Natural killer cell (primary cell): ENCODE results near the gene ZNRF3. TPM values are rescaled to one million over a fixed set of nuclear protein-coding genes. Genes with fewer than 3 reads are reported as not detected.

Experiments
- ATAC-seq, 3 donors: fragments of 150-1000 bp in 2 of 3; fragments of 200-7000 bp in 1 of 3; cut with Tn5 transposase; 1 replicate in 1 of 3; 2 replicates in 2 of 3; pipeline ENCODE4 v1.10.0; 2021; ENCODE audit warnings: mild to moderate bottlenecking in 2 of 3, moderate library complexity in 2 of 3
- DNase-seq, 2 donors: peaks; one replicate each; pipeline versions ENCODE4 v3.0.0 to v3.0.0-alpha.2; 2013 to 2021; ENCODE audit warnings: mixed read lengths in 1 of 2
- H3K27ac ChIP-seq: one replicate; pipeline ENCODE4 v1.5.1; 2013; ENCODE audit warnings: mild to moderate bottlenecking, low read length
- H3K27me3 ChIP-seq: one replicate; pipeline ENCODE4 v1.6.1; 2013; ENCODE audit warnings: low read length; ENCODE audit not compliant: control insufficient read depth, insufficient read depth
- H3K36me3 ChIP-seq: one replicate; pipeline ENCODE4 v1.6.1; 2013; ENCODE audit warnings: low read length; ENCODE audit not compliant: control insufficient read depth, insufficient read depth
- H3K4me1 ChIP-seq: one replicate; pipeline ENCODE4 v1.6.1; 2013; ENCODE audit warnings: low read length; ENCODE audit not compliant: control insufficient read depth, insufficient read depth
- H3K4me3 ChIP-seq: one replicate; pipeline ENCODE4 v1.5.1; 2013; ENCODE audit warnings: low read length
- H3K9me3 ChIP-seq: one replicate; pipeline ENCODE4 v1.6.1; 2013; ENCODE audit warnings: low read length; ENCODE audit not compliant: control insufficient read depth, insufficient read depth
- H3K27ac Mint-ChIP-seq, 2 donors: one replicate each; pipeline ENCODE4 v1.8.0; 2022; ENCODE audit warnings: mild to moderate bottlenecking in 2 of 2, mixed read lengths in 2 of 2, moderate library complexity in 1 of 2
- H3K27me3 Mint-ChIP-seq, 2 donors: one replicate each; pipeline ENCODE4 v1.8.0; 2022; ENCODE audit warnings: low read depth in 2 of 2, mixed read lengths in 2 of 2
- H3K36me3 Mint-ChIP-seq: one replicate; pipeline ENCODE4 v1.8.0; 2022; ENCODE audit warnings: mixed read lengths
- H3K4me1 Mint-ChIP-seq, 2 donors: one replicate each; pipeline ENCODE4 v1.8.0; 2022; ENCODE audit warnings: mixed read lengths in 2 of 2
- H3K4me3 Mint-ChIP-seq: one replicate; pipeline ENCODE4 v1.8.0; 2022; ENCODE audit warnings: mild to moderate bottlenecking, moderate library complexity, mixed read lengths
- H3K9me3 Mint-ChIP-seq, 2 donors: one replicate each; pipeline ENCODE4 v1.8.0; 2022; ENCODE audit warnings: mixed read lengths in 2 of 2
- CTCF ChIP-seq: fragments of 200-600 bp; IDR thresholded peaks from one replicate; pipeline ENCODE4 v1.8.0; 2022; ENCODE audit warnings: antibody characterized with exemption
- WGBS: methylation state at CpG from one replicate; pipeline ENCODE4 v1.1.7; 2013; ENCODE audit warnings: missing lambda C conversion rate; ENCODE audit not compliant: insufficient coverage; 5-methylcytosine and 5-hydroxymethylcytosine counted together
- intact Hi-C: fragments of 100-400 bp; cut with micrococcal nuclease; formaldehyde crosslinking; loops from one replicate; pipeline ENCODE4 v1.14.2; 2022
- total RNA-seq, 4 donors: library from RNA; stranded (reverse); fragments of 120-200 nt in 1 of 4; gene quantifications; one replicate each; pipeline versions ENCODE4 v1.2.3 to v1.2.4, GENCODE V29; 2013 to 2022

Gene ZNRF3
- total RNA-seq, 3 donors from 2014 or later (not counting 1 experiment from before 2014, with no cell fraction given) = 0.23 to 0.34 (median 0.33) TPM

- intact Hi-C loops = no loop called here
- Histone ChIP-seq H3K9me3 (no peaks in the 10 kb centered on the region), H3K4me1 (no peaks in the 10 kb centered on the region), H3K36me3 (no peaks in the 10 kb centered on the region), H3K27me3 (no peaks in the 10 kb centered on the region), H3K27ac (no peak overlapping the region), H3K4me3 (no peak overlapping the region)
- H3K36me3 Mint-ChIP-seq = no peaks in the 10 kb centered on the region
- no peak for TF ChIP-seq CTCF
- no peaks in the 10 kb centered on the region for H3K4me1 Mint-ChIP-seq
- no peak for DNase-seq
- H3K4me3 Mint-ChIP-seq = no peak overlapping the region
- no peak overlapping the region for H3K27ac Mint-ChIP-seq
- H3K27me3 Mint-ChIP-seq = peaks cover 11 to 26% of the 10 kb centered on the region in 2 donors
- WGBS = 100% methylated on average over 2 of the region's 2 CpGs
- no peaks in the 10 kb centered on the region for H3K9me3 Mint-ChIP-seq
- no peak for ATAC-seq
Observed at GRCh38 chr22:29098296-29098695, 214.9 kb downstream of the ZNRF3 start.

GRCh38 chr22:29102300-29102699, 218.9 kb downstream of the ZNRF3 start:
- Histone ChIP-seq H3K27me3 (no peaks in the 10 kb centered on the region), H3K36me3 (no peaks in the 10 kb centered on the region), H3K27ac (no peak overlapping the region), H3K9me3 (no peaks in the 10 kb centered on the region), H3K4me1 (no peaks in the 10 kb centered on the region), H3K4me3 (no peak overlapping the region)
- DNase-seq = no peak
- WGBS = 96% methylated on average over 2 of the region's 2 CpGs
- no peaks in the 10 kb centered on the region for H3K4me1 Mint-ChIP-seq
- H3K27me3 Mint-ChIP-seq = peaks cover 2 to 6% of the 10 kb centered on the region in 2 donors
- no peak for TF ChIP-seq CTCF
- no peak overlapping the region for H3K4me3 Mint-ChIP-seq
- no peak overlapping the region for H3K27ac Mint-ChIP-seq
- intact Hi-C loops = no loop called here
- H3K36me3 Mint-ChIP-seq = no peaks in the 10 kb centered on the region
- H3K9me3 Mint-ChIP-seq = no peaks in the 10 kb centered on the region
- ATAC-seq = no peak

- no peak overlapping the region for H3K4me3 ChIP-seq
- no peaks in the 10 kb centered on the region for H3K36me3 ChIP-seq
- H3K27me3 Mint-ChIP-seq = peaks cover 2 to 6% of the 10 kb centered on the region in 2 donors
- intact Hi-C loops = no loop called here
- no peaks in the 10 kb centered on the region for H3K36me3 Mint-ChIP-seq
- no peaks in the 10 kb centered on the region for H3K4me1 ChIP-seq
- H3K4me3 Mint-ChIP-seq = no peak overlapping the region
- 100% methylated on average over 1 of the region's 1 CpG for WGBS
- ATAC-seq (no peak), DNase-seq (no peak)
- H3K27ac ChIP-seq = no peak overlapping the region
- no peaks in the 10 kb centered on the region for H3K27me3 ChIP-seq
- no peaks in the 10 kb centered on the region for H3K9me3 Mint-ChIP-seq
- no peaks in the 10 kb centered on the region for H3K9me3 ChIP-seq
- TF ChIP-seq CTCF = no peak
- H3K27ac Mint-ChIP-seq = no peak overlapping the region
- H3K4me1 Mint-ChIP-seq = no peaks in the 10 kb centered on the region
Observed at GRCh38 chr22:29103121-29103520, 219.7 kb downstream of the ZNRF3 start.

- intact Hi-C loops = no loop called here
- Mint-ChIP-seq H3K4me1 (no peaks in the 10 kb centered on the region), H3K27ac (no peak overlapping the region), H3K9me3 (no peaks in the 10 kb centered on the region), H3K36me3 (no peaks in the 10 kb centered on the region), H3K27me3 (peaks cover 4 to 6% of the 10 kb centered on the region in 2 donors), H3K4me3 (no peak overlapping the region)
- no peak overlapping the region for H3K27ac ChIP-seq
- no peak for ATAC-seq
- H3K36me3 ChIP-seq = no peaks in the 10 kb centered on the region
- no peak for TF ChIP-seq CTCF
- H3K4me1 ChIP-seq = no peaks in the 10 kb centered on the region
- no peak overlapping the region for H3K4me3 ChIP-seq
- 80% methylated on average over 2 of the region's 2 CpGs for WGBS
- no peak for DNase-seq
- no peaks in the 10 kb centered on the region for H3K27me3 ChIP-seq
- no peaks in the 10 kb centered on the region for H3K9me3 ChIP-seq
Observed at GRCh38 chr22:29105468-29105867, 222.1 kb downstream of the ZNRF3 start.
